Suprapubic skin (tissue), 3 donors: ENCODE results near the gene TGFB3.

Experiments
- CTCF ChIP-seq, 2 donors: fragments of 200-600 bp in 1 of 2; fragments of 450-650 bp in 1 of 2; sonication (generic) in 1 of 2; IDR thresholded peaks; one replicate each; pipeline ENCODE4 v1.5.1; 2016 to 2019; ENCODE audit warnings: antibody characterized with exemption in 2 of 2, mild to moderate bottlenecking in 1 of 2, moderate library complexity in 1 of 2
- EP300 ChIP-seq: sonication (generic); formaldehyde crosslinking; IDR thresholded peaks from one replicate; pipeline ENCODE4 v1.6.1; 2017; ENCODE audit warnings: antibody characterized with exemption
- POLR2A ChIP-seq, 2 donors: fragments of 450-650 bp; IDR thresholded peaks; one replicate each; pipeline ENCODE4 v1.6.1; 2017; ENCODE audit warnings: antibody characterized with exemption in 2 of 2, mild to moderate bottlenecking in 2 of 2, moderate library complexity in 2 of 2

GRCh38 chr14:75982266-75983018, 647 bp upstream of the TGFB3 start:
- TF ChIP-seq CTCF (IDR thresholded peaks at IDR 0.05) (peak; percentile 4 to 75), EP300 (no peak), POLR2A (IDR thresholded peaks at IDR 0.05) (no peak)
